Activated CD4-positive, alpha-beta T cell treated with anti-CD3 and anti-CD28 coated beads, Interleukin-2, amount 50 U/mL, for 1 hour (primary cell): Measurements from ENCODE around the gene RFNG.

Experiments
- DNase-seq: peaks from one replicate; pipeline ENCODE4 v3.0.0-alpha.2; 2020

The RFNG gene

DNA sequence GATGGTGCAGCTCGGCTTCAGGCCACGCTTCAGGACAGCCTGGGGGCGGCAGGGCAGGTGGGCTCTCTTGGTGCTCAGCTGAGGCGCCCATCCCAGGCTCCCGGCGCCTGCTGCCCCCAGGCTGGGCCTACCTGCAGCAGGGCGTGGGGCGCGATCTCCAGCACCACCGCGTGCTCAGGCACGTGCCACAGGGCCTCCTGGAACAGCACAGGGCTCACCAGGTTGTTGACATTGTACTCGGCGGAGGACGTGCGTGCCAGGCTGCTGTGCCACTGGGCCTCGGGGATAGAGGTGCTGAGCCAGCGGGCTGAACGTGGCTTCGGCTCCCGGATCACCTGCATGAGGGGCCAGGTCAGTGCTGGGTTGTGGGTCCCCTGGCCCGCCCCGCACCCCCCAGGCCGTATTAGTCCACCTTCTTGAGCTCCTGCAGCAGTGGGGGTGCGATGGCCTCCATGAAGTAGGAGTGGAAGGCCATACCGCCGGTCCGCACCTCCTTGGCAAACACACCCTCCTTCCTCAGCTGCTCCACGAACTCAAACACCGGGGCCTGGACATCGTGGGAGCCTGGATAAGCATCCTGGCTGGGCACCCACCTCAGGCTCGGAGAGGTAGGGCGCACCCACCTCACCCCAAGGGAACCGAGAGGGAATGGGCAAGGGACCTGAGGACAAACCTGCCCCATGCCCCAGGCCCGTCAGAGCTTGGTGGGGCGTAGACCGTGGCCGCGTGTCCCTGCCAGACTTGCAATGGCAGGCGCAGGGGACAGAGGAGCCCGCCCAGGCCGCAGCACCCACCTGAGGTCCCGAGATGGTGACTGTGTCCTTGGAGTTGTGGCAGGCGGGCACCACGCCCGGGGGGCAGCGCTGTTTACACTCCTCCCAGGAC, 37.5 kb upstream of the RFNG start:
- DNase-seq: no peak

DNA sequence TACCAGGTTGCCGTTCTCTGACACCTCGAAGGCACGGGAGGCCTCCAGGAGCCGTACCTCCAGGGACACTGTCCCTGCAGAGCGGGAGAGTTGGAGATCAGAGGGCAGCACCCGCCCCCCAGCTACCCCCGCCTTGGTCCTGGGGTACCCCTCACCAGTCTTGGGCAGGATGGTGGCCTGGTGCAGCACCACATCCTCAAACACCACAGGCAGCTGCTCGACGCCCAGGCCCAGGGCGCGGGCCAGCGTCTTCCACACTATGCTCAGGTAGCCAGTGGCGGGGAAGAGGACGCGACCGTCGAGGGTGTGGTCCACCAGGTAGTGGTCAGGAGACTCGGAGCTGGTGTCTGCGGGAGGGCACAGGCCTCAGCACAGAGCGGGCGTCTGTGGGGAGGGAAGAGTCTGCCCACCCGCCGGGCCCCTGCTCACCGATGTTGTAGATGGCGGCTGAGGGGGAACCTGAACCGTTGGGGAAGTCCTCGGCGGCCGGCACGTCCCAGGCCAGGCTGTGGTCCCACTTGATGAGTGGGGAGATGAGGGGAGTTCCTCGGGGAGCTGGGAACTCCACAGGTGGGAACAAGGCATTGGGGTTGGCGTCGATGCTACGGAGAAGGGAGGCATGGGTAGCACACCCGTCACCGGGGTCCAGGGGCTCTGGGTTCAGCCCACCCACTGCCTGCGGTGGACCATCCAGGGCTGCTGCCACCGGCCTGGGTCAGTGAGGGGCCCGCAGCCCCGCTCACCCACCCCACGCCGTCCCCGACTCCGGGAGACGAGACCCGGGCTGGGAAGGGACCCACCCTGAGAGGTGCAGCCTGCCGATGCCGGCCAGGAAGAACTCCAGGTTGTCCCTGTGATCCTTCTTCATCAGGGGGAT, 36.6 kb upstream of the RFNG start:
- DNase-seq: no peak

DNA sequence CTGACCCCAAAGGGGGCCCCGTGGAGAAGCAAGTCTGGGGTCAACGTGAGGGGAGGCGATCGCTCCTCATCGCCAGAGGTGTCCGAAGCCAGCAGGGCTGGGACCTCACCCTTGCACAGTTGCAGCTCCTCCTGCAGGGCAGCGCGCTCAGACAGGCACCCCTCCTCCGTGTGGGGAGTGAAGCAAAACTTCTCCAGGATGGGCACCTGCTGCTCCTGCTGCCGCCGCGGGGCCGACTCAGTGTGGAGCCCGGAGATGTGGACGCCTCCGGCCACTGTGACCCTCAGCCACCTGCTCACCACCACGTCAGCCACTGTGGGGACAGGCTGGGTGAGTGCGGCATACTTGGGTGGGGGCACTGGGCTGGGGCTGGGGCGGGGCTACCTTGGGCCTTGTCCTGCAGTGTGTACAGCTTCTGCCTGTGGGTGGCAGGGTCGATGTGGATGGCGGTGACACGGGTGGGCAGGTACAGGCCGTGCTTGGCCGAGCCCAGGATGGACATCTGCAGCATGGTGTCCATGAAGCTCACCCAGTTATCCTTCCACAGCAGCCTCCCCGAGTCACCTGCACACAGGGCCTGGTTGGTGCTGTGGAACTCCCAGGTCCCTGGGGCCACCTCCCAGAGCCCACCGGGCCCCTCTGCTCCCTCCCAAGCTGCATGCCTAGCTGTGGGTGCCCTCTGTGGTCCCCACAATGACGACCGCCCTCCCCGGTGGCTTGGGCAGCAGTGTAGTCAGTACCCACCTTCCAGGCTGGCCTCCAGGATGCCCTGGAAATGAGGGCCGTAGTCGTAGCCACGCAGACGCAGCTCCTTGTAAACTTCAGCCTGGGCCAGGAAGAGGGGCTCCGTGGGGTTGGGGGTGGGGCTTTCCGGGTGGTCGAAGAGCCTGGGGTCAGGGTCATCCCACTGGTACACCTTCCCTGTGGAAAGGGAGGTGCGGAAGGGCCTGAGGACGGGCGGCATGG, 35.6 kb upstream of the RFNG start:
- DNase-seq: no peak

DNA sequence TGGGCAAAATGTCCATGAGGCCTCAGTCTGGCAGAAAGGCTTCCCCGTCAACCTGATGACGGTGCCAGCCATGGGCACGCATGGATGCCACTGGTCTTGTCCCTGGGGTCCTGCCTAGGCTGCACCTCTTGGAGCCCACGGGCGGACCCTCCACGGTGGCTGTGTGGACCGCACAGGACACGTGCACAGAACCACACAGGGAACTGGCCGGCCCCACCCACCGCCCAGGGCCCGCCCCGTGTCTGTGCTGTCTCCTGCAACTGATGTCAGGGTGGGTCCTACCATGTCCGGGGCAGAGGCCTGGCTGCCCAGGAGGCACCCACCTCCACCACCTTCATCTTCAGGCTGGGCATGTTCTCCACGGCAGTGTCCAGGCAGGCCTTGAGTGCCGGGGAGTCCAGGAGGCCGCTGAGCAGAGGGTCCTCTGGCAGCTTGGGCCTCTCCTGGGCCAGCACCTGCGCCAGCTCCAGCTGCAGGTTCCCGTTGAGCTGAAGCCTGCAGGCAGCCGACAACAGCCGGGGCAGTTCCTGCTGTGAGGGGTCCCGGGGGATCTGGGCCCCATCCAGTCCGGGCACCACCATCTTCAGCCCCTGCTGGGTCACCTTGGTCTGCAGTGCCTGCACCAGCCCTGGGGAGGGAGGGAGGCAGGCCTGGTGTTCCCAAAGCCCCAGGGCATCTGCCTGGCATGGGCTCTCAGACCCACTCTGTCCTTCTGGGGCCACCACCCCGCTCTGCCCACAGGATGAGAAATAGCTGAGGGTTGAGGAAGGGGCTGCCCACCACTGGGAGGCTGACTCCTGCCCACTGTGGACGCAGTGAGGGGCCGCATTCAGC, 34.5 kb upstream of the RFNG start:
- DNase-seq: no peak

DNA sequence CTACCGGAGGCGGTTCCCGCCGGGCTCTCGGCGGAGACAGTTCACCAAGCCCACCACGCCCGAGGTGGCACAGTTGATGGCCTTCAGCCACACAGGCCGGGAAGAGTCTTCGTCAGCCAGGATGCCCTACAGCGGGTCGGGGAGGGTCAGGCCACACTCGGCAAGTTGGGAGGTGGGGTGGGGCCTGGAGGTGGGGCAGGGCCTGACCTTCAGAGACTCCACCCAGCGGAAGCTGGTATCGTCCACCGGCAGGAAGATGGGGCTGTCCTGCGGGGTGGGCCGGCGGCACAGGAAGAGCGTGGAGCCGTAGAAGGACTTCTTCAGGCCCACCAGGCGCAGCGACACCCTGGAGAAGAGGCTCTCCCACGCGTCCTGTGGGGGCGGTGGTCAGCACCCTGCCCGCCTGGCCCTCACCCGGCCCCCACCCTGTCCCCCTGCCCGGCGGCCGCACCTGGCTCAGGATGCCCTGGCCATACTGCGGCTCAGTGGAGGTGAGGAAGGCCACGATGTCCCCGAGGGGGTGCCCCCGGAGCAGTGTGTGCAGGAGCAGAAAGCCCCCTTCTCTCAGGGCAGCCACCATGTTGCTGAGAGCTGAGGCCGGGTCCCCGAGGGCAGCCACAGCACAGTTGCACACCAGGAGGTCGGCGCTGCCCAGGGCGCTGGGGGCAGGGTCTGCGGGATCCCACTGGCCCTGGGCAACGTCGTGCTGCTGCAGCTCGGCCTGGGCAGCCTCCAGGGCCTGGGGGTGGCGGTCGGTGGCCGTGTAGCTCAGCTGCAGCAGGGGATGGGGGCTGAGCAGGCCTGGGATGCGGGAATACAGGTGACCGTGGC, 33.6 kb upstream of the RFNG start:
- DNase-seq: no peak

DNA sequence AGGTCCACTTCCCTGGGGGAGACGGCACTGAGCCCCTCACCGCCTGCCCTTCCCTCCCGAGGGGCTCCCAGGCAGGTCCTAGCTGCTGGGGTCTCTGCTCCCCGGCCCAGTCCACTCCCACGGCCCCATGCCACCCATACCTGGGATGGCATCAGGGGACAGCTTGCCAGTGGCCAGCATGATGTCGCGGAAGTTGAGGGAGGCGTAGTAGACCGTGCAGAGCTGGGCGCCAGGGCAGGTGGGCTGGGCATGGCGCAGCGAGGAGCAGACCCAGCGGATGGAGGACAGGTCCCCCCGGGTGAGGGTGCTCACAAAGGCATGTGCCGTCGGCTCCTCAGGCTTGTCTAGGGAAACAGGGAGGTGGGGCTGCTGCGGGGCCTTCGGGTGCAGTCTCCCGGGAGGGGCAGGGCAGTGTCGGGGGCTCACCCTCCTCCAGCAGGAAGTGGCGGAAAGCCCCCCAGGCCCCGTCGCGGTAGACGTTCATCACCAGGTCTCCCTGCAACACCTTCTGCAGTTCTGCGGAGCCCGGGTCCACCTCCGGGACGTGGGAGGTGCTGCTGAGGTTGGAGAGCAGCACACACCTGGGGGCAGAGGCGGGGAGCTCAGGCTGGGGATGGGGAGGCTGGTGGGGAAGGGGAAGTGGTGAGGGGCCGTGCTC, 32.9 kb upstream of the RFNG start:
- no peak for DNase-seq

DNA sequence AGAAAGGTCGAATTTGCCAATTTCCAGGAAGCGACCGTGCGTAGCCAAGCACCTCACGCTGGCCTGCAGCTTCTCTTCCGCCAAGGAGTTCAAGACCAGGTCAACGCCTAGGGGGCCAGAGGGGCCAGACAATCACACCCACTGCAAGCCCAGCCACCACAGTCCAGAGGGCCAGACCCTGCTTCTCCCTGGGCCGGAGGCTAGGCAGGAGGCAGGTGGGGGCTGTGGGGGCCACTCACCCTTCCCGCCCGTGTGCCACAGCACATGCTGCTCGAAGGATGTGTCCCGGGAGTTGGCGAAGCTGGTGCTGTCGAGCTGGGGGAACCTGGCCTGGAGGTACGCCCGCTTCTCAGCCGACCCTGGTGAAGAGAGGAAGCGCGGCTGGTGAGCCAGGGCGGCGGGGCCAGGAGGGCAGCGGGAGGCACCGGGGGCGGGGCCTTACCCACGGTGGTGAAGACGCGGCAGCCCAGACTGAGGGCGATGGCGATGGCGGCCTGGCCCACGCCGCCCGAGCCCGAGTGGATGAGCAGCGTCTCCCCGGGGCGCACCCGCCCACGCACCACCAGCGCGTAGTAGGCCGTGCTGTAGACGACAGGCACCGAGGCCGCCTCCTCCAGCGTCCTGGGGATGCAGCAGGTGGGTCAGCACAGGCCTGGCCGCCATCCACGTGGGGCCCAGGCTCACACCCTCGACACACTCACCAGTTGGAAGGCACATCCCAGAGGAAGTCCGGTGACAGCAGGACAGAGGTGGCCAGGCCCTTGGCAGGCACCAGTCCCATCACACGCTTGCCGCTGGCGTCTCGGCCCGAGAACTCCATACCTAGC, 32.1 kb upstream of the RFNG start:
- no peak for DNase-seq

DNA sequence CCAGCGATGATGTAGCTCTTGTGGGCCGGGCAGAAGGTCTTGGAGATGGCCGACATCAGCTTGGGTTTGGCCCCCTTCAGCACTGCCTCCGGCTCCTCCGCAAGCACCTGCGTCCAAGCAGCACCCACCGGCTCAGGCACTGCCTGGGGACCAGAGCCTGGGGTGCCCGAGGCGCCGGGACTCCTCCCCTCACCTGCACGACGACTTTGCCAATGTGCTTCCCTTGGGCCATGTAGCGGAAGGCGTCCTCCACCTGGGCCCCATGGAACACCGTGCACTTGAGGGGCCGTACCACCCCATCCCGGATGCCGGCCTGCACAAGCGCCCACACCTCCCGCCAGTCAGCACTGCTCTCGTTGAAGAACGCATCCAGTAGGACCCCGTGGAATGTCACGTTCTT, 31.4 kb upstream of the RFNG start:
- no peak for DNase-seq

DNA sequence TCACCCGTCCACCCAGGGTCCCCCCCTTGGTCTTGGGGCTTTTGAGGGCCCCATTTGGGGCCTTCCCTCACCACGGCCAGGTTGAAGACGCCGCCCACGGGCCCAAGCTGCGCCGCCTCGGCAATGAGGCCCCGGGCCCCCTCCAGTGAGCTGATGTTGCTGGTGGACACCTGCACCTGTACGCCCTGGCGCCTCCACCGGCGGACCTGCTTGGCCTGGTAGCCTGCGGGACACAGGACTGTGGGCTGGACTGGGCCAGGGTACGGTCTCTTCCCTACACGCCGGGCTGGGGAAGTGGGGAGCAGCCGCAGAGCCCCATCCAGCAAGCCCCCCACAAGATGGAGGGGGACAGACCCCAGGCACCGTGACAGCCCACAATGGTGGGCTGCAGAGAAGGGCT, 30.8 kb upstream of the RFNG start:
- DNase-seq: no peak

DNA sequence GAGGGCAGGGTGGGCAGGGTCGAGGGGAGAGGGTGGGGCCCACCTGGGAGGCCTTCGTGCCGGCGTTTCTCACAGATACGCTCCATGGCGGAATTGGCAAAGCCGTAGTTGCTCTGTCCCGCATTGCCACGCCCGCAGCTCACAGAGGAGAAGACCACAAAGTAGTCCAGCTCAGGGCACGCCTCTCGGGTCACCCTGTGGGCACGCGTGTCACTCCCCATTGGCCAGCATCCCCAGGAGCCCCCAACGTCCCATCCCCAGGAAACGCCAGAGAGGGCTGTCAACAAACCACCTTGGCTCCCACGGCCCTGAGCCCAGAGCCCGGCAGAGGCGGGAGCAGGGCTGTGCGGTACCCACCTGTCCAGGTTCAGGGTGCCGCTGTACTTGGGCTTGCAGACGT, 30.4 kb upstream of the RFNG start:
- no peak for DNase-seq

DNA sequence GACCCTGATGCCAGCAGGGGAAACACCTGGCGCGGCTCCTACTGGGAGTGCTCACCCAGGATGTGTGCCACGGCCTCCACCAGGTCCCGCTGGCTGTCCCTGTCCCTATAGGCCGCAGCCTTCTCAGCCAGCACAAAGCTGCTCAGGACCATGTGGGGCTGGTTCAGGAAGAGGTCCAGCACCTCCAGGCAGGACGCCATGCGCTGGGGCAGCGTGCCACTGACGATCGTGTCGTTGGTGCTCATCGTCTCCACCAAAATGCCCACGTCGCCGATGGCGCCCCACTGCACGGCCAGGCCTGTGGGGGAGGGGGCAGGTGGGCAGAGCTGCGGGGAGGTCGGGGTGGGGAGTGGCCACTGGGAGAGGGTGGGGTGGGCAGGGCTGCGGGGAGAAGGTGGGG, 29.9 kb upstream of the RFNG start:
- no peak for DNase-seq

DNA sequence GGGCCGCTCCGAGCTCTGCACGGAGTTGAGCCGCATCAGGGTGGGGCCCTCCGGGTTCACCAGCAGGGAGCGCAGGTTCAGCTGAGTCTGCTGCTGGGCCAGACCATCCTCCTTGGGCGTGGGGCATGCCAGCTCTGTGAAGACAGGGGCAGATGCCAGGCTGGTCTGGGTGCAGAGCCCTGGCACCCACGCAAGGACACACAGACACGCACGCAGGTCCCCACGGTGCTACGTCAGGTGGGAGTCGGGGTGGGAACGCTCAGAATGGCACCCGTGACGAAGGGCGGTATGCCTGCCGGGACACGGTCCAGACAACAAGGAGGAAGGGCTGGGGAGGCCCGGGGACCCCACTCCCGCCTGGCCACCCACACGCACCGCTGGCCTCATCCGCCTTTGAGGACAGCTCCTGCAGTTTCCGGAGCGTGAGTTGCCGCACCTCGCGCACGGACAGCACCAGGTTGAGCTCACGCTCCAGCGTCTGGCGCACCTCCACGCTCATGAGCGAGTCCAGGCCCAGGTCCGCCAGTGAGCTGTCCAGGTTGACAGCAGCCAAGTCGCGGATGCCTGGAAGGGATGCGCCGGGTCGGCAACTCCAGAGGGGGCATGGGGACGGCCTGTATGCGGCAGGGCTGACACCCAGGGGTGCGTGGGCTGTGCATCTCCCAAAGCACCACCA, 29.3 kb upstream of the RFNG start:
- DNase-seq: no peak

DNA sequence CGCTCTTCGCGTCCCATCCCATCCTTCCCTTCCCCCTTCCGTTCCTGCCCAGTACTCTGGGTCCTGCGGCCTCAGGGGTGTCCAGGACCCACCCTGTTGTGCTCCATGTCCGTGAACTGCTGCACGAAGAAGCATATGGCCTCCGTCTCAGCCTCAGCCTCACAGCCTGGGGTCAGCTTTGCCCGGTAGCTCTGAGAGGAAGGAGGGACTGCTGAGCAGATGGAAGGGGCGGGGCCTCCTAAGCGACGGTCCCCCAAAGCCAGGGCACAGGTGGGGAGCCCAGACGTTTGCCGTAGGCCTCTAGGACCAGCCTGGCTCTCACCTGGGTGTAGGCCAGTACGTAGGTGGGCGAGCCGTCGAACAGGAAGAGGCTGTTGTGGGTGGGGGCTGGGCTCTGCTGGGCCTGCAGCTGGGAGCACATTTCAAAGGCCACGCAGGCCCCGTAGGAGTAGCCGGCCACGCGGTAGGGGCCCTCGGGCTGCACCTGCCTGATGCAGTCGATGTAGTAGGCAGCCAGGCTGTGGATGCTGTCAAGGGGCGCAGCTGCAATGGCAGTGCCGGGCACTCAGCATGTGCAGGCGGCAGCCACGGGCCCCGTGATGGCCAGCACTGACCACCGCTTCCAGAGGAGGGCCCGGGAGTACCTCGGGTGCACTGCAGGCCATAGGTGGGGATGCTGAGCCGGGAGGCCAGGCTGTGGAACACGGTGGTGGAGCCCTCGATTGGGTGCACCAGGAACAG, 28.6 kb upstream of the RFNG start:
- no peak for DNase-seq

DNA sequence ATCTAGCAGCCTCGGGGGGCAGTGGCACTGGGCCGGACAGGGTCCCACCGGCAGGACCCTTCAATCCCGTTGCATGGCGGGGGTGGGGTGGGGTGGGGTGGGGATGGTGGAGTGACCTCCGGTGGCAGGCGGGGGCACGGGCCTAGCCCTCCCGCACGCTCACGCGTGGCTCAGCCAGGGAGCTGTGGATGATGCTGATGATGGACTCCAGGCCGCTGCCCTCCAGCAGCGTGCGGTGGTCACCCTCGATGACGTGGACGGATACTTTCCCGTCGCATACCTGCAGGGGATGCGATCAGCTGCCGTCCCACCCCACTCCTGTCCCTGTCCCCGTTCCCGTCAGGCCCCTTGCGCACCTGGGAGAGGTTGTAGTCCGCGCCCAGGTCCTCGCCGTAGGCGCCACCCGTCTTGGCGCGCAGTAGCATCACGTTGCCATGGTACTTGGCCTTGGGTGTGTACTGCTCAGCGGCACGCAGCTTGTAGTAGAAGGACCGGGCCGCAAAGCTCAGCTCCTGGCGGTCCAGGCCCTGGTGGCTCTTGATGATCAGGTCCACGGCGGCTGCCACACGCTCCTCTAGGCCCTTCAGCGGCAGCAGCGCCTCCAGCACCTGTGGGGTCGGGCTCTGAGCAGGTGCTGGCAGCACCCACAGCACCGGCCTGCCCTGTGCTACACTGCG, 27.5 kb upstream of the RFNG start:
- no peak for DNase-seq

DNA sequence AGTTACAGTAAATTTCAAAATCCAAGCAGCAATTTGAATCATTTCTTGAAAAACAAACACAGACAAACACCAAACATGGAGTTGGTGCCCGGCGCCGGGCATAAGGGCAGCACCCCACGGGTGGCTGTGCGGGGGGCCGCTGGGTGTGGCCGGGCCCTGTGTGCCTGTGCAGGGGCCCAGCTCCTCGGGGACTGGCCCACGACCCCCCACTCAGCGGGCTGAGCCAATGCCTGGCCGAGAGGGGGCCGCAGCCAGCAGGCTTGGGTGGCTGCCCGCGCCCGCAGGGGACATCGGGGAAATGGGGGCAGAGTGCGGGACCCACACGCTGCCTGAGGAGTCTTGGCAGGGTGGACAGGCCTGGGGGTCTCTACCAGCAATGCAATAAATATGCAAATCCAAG, 26.8 kb upstream of the RFNG start:
- no peak for DNase-seq

DNA sequence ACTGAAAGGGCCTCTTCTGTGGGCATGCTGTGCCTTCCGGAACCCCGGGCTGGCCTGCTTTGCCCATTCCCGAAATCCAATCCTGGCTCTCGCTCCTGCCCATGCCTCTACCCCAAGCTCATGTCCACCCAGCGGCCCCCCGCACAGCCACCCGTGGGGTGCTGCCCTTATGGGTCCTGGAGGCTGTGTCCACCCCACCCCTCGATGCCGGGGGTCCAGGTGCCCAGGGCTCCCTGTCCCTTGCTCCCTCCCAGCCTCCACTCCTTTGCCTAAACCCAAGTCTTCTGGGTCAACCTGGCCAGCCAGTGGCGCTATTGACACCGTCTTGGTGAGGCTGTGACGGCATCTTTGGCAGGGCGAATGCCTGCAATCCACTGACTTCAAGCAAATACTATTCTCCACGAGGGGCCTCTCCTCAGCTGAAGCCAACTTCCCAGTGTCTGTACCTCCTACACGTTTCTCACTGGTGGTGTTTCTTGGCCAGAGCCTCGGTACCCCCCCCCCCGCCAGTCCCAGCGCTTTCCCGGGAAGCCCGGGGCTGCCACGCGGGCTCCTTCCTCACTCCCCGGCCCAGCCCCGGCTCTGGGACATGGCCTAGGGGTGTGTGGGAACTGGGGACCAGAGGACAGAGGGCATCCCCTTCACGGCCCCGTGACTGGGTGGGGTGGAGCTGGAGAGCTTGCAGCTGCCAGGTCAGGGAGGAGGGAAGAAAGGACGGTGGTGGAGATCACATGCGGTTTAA, 26.2 kb upstream of the RFNG start:
- no peak for DNase-seq
